Measurements from ENCODE around the gene ABAT. TPM values are rescaled to one million over a fixed set of nuclear protein-coding genes. Genes with fewer than 3 reads are reported as not detected.

The ABAT gene
- total and polyA plus RNA-seq, 2 of the 8 experiments (the other 6 are each of a cell fraction or from before 2014, with no cell fraction given), result 6.4 to 8.4 TPM

GRCh38 chr16:8797364-8798173, 123.2 kb downstream of the ABAT start, which contains the start of the genes PMM2 and TMEM186 (continued):
- TF ChIP-seq BACH1 (IDR thresholded peaks at IDR 0.05; ENCODE audit: low read length), result no peak
- no peak for TF ChIP-seq CEBPB (IDR thresholded peaks at IDR 0.05; ENCODE audit: low read depth, low read length)
- TF ChIP-seq TAF1 (IDR thresholded peaks at IDR 0.05; ENCODE audit: low read depth, low read length), result peak; percentile 67
- TF ChIP-seq CHD1 (IDR thresholded peaks at IDR 0.05; ENCODE audit: low read depth, low read length), result no peak
- peak; percentile 55 for TF ChIP-seq TAF7 (optimal IDR thresholded peaks at IDR 0.05; ENCODE audit: borderline replicate concordance, low read depth, low read length)
- no peak for TF ChIP-seq SIRT6 (IDR thresholded peaks at IDR 0.05; ENCODE audit: low read length)
- TF ChIP-seq EP300 (IDR thresholded peaks at IDR 0.05; ENCODE audit: borderline replicate concordance in 1 of 2, low read depth in 2 of 2, low read length in 2 of 2), result no peak
- TF ChIP-seq, protein P1, sequence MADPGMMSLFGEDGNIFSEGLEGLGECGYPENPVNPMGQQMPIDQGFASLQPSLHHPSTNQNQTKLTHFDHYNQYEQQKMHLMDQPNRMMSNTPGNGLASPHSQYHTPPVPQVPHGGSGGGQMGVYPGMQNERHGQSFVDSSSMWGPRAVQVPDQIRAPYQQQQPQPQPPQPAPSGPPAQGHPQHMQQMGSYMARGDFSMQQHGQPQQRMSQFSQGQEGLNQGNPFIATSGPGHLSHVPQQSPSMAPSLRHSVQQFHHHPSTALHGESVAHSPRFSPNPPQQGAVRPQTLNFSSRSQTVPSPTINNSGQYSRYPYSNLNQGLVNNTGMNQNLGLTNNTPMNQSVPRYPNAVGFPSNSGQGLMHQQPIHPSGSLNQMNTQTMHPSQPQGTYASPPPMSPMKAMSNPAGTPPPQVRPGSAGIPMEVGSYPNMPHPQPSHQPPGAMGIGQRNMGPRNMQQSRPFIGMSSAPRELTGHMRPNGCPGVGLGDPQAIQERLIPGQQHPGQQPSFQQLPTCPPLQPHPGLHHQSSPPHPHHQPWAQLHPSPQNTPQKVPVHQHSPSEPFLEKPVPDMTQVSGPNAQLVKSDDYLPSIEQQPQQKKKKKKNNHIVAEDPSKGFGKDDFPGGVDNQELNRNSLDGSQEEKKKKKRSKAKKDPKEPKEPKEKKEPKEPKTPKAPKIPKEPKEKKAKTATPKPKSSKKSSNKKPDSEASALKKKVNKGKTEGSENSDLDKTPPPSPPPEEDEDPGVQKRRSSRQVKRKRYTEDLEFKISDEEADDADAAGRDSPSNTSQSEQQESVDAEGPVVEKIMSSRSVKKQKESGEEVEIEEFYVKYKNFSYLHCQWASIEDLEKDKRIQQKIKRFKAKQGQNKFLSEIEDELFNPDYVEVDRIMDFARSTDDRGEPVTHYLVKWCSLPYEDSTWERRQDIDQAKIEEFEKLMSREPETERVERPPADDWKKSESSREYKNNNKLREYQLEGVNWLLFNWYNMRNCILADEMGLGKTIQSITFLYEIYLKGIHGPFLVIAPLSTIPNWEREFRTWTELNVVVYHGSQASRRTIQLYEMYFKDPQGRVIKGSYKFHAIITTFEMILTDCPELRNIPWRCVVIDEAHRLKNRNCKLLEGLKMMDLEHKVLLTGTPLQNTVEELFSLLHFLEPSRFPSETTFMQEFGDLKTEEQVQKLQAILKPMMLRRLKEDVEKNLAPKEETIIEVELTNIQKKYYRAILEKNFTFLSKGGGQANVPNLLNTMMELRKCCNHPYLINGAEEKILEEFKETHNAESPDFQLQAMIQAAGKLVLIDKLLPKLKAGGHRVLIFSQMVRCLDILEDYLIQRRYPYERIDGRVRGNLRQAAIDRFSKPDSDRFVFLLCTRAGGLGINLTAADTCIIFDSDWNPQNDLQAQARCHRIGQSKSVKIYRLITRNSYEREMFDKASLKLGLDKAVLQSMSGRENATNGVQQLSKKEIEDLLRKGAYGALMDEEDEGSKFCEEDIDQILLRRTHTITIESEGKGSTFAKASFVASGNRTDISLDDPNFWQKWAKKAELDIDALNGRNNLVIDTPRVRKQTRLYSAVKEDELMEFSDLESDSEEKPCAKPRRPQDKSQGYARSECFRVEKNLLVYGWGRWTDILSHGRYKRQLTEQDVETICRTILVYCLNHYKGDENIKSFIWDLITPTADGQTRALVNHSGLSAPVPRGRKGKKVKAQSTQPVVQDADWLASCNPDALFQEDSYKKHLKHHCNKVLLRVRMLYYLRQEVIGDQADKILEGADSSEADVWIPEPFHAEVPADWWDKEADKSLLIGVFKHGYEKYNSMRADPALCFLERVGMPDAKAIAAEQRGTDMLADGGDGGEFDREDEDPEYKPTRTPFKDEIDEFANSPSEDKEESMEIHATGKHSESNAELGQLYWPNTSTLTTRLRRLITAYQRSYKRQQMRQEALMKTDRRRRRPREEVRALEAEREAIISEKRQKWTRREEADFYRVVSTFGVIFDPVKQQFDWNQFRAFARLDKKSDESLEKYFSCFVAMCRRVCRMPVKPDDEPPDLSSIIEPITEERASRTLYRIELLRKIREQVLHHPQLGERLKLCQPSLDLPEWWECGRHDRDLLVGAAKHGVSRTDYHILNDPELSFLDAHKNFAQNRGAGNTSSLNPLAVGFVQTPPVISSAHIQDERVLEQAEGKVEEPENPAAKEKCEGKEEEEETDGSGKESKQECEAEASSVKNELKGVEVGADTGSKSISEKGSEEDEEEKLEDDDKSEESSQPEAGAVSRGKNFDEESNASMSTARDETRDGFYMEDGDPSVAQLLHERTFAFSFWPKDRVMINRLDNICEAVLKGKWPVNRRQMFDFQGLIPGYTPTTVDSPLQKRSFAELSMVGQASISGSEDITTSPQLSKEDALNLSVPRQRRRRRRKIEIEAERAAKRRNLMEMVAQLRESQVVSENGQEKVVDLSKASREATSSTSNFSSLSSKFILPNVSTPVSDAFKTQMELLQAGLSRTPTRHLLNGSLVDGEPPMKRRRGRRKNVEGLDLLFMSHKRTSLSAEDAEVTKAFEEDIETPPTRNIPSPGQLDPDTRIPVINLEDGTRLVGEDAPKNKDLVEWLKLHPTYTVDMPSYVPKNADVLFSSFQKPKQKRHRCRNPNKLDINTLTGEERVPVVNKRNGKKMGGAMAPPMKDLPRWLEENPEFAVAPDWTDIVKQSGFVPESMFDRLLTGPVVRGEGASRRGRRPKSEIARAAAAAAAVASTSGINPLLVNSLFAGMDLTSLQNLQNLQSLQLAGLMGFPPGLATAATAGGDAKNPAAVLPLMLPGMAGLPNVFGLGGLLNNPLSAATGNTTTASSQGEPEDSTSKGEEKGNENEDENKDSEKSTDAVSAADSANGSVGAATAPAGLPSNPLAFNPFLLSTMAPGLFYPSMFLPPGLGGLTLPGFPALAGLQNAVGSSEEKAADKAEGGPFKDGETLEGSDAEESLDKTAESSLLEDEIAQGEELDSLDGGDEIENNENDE (IDR thresholded peaks at IDR 0.05; ENCODE audit: insufficient replicate concordance, low read length), result no peak
- TF ChIP-seq CREB1 (IDR thresholded peaks at IDR 0.05), result peak; percentile 79
- TF ChIP-seq HDAC2 (IDR thresholded peaks at IDR 0.05; ENCODE audit: borderline replicate concordance in 1 of 2, low read depth in 2 of 2, low read length in 2 of 2), result peak in 1 of 2 experiments; percentile 91; a peak in 2 of 4 replicates
